WTC11 (cell line): ENCODE data around the gene EEF1AKMT4. TPM values are rescaled to one million over a fixed set of nuclear protein-coding genes. Genes with fewer than 3 reads are reported as not detected.

Source experiments
- ATAC-seq: fragments of 200-7000 bp; cut with Tn5 transposase; 2 replicates; pipeline ENCODE4 v1.10.0; 2021; ENCODE audit warnings: mild to moderate bottlenecking, moderate library complexity
- CTCF ChIA-PET: fragments of 300-600 bp; sonication (Branson Sonifier 250); formaldehyde crosslinking; loops from one replicate; lab custom pipeline; 2021; ENCODE audit warnings: antibody characterized with exemption; lab: Charles Lee
- POLR2A ChIA-PET: fragments of 350-600 bp; sonication (Branson Sonifier 250); formaldehyde crosslinking; loops from one replicate; lab custom pipeline; 2021; ENCODE audit warnings: antibody characterized with exemption; lab: Charles Lee
- DNase-seq: peaks from one replicate; pipeline ENCODE4 v3.0.0; 2021; ENCODE audit warnings: low spot score
- H3K27ac Mint-ChIP-seq: 2 replicates; pipeline ENCODE4 v1.8.0; 2021; ENCODE audit warnings: mixed read lengths
- H3K27me3 Mint-ChIP-seq: 2 replicates; pipeline ENCODE4 v1.8.0; 2021; ENCODE audit warnings: low read depth, mild to moderate bottlenecking, moderate library complexity, mixed read lengths
- H3K36me3 Mint-ChIP-seq: 2 replicates; pipeline ENCODE4 v1.8.0; 2021; ENCODE audit warnings: mixed read lengths
- H3K4me1 Mint-ChIP-seq: 2 replicates; pipeline ENCODE4 v1.8.0; 2022; ENCODE audit warnings: mixed read lengths
- H3K4me3 Mint-ChIP-seq: 2 replicates; pipeline ENCODE4 v1.8.0; 2021; ENCODE audit warnings: mild to moderate bottlenecking, moderate library complexity, mixed read lengths
- H3K9me3 Mint-ChIP-seq: 2 replicates; pipeline ENCODE4 v1.8.0; 2021; ENCODE audit warnings: mixed read lengths
- ATF1 ChIP-seq: sonication (generic); formaldehyde crosslinking; IDR thresholded peaks from 2 replicates; pipeline ENCODE4 v1.8.1; 2023; ENCODE audit warnings: mild to moderate bottlenecking, moderate library complexity, missing genetic modification reagents
- CBFB ChIP-seq: sonication (generic); formaldehyde crosslinking; IDR thresholded peaks from 2 replicates; pipeline ENCODE4 v1.8.1; 2022; ENCODE audit warnings: mild to moderate bottlenecking, low read depth, missing genetic modification reagents
- CDX4 ChIP-seq: fragments of 250-450 bp; sonication (Bioruptor Pico); IDR thresholded peaks from 2 replicates; pipeline ENCODE4 v1.9.0; 2021; ENCODE audit warnings: moderate library complexity, mild to moderate bottlenecking, inconsistent platforms, borderline replicate concordance
- CREB1 ChIP-seq: sonication (generic); formaldehyde crosslinking; IDR thresholded peaks from 2 replicates; pipeline ENCODE4 v1.8.0; 2023; ENCODE audit warnings: mild to moderate bottlenecking, missing genetic modification reagents
- ETV6 ChIP-seq: sonication (generic); formaldehyde crosslinking; IDR thresholded peaks from 2 replicates; pipeline ENCODE4 v1.8.1; 2022; ENCODE audit warnings: mild to moderate bottlenecking, missing genetic modification reagents
- FOXK1 ChIP-seq: sonication (generic); formaldehyde crosslinking; IDR thresholded peaks from 2 replicates; pipeline ENCODE4 v1.8.0; 2022; ENCODE audit warnings: mild to moderate bottlenecking, moderate library complexity, missing genetic modification reagents
- FOXP1 ChIP-seq: sonication (generic); formaldehyde crosslinking; IDR thresholded peaks from 2 replicates; pipeline ENCODE4 v1.8.0; 2022; ENCODE audit warnings: missing genetic modification reagents, mild to moderate bottlenecking, moderate library complexity, borderline replicate concordance
- JUN ChIP-seq: sonication (generic); formaldehyde crosslinking; IDR thresholded peaks from 2 replicates; pipeline ENCODE4 v1.8.0; 2023; ENCODE audit warnings: mild to moderate bottlenecking, missing genetic modification reagents
- MAX ChIP-seq: sonication (generic); formaldehyde crosslinking; IDR thresholded peaks from 2 replicates; pipeline ENCODE4 v1.8.0; 2022; ENCODE audit warnings: mild to moderate bottlenecking, missing genetic modification reagents
- NFYB ChIP-seq: sonication (generic); formaldehyde crosslinking; conservative IDR thresholded peaks from 2 replicates; pipeline ENCODE4 v1.8.0; 2022; ENCODE audit warnings: low read depth, missing genetic modification reagents
- OVOL2 ChIP-seq: fragments of 250-450 bp; sonication (Bioruptor Pico); IDR thresholded peaks from 2 replicates; pipeline ENCODE4 v1.9.0; 2021; ENCODE audit warnings: mild to moderate bottlenecking, borderline replicate concordance
- SP1 ChIP-seq: sonication (generic); formaldehyde crosslinking; conservative IDR thresholded peaks from 2 replicates; pipeline ENCODE4 v1.8.1; 2022; ENCODE audit warnings: missing genetic modification reagents
- TCF7 ChIP-seq: sonication (generic); formaldehyde crosslinking; IDR thresholded peaks from 2 replicates; pipeline ENCODE4 v1.8.0; 2022; ENCODE audit warnings: mild to moderate bottlenecking, low read depth, missing genetic modification reagents, moderate library complexity
- USF1 ChIP-seq: sonication (generic); formaldehyde crosslinking; IDR thresholded peaks from 2 replicates; pipeline ENCODE4 v1.8.0; 2022; ENCODE audit warnings: mild to moderate bottlenecking, missing genetic modification reagents
- ZBTB21 ChIP-seq: sonication (generic); formaldehyde crosslinking; IDR thresholded peaks from 2 replicates; pipeline ENCODE4 v1.8.1; 2023; ENCODE audit warnings: mild to moderate bottlenecking, missing genetic modification reagents, borderline replicate concordance
- ZNF219 ChIP-seq: sonication (generic); formaldehyde crosslinking; IDR thresholded peaks from 2 replicates; pipeline ENCODE4 v1.8.0; 2023; ENCODE audit warnings: missing genetic modification reagents, mild to moderate bottlenecking, borderline replicate concordance
- total RNA-seq: library from RNA; stranded (reverse); gene quantifications from 3 replicates; pipeline ENCODE4 v1.2.3, GENCODE V29; 2021
- TF ChIP-seq, protein P1 (sequence below): sonication (generic); formaldehyde crosslinking; IDR thresholded peaks from 2 replicates; pipeline ENCODE4 v1.8.0; 2022; ENCODE audit warnings: mild to moderate bottlenecking, missing genetic modification reagents
- TF ChIP-seq, protein P2 (sequence below): sonication (generic); formaldehyde crosslinking; IDR thresholded peaks from 2 replicates; pipeline ENCODE4 v1.8.1; 2023; ENCODE audit warnings: mild to moderate bottlenecking, missing genetic modification reagents, moderate library complexity
- TF ChIP-seq, protein P3 (sequence below): fragments of 250-450 bp; sonication (Bioruptor Pico); IDR thresholded peaks from 2 replicates; pipeline ENCODE4 v1.9.0; 2021; ENCODE audit warnings: mild to moderate bottlenecking, borderline replicate concordance
- TF ChIP-seq, protein P4 (sequence below): sonication (generic); formaldehyde crosslinking; conservative IDR thresholded peaks from 2 replicates; pipeline ENCODE4 v1.8.1; 2022; ENCODE audit warnings: mild to moderate bottlenecking, missing genetic modification reagents

Gene EEF1AKMT4
- total RNA-seq, 1 experiment from 2014 or later = 11.3 TPM

DNA sequence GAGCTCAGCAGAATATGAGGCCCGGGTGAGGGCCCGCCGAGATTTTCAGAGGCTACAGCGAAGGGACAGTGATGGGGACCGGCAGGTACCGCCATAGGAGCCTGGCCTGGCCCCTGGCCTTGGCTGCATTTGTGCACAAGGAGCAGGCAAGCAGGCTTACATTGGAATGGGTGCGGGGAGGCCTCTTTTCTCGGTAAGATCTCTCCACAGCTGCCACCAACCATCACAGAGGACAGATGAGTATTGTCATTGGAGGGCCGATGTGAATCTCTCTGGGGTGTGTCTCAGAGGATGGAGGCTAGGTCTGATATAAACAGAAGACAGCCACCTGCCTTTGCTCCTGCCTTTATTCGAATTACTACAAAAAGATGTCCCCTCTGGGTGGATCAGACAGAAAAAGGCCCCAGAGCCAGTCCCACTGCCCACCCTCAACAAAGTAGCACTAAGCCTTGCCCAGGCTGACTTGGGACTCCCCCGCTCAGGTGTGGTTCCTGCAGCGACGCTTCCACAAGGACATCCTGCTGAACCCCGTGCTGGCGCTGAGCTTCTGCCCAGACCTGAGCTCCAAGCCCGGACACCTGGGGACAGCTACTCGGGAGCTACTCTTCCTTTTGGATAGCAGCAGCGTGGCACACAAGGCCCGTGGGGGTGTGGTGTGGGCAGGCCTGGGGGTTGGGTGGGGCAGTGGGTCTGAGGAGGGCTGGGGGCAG is 14.6 kb upstream of the EEF1AKMT4 start (continued):
- TF ChIP-seq, protein P1, sequence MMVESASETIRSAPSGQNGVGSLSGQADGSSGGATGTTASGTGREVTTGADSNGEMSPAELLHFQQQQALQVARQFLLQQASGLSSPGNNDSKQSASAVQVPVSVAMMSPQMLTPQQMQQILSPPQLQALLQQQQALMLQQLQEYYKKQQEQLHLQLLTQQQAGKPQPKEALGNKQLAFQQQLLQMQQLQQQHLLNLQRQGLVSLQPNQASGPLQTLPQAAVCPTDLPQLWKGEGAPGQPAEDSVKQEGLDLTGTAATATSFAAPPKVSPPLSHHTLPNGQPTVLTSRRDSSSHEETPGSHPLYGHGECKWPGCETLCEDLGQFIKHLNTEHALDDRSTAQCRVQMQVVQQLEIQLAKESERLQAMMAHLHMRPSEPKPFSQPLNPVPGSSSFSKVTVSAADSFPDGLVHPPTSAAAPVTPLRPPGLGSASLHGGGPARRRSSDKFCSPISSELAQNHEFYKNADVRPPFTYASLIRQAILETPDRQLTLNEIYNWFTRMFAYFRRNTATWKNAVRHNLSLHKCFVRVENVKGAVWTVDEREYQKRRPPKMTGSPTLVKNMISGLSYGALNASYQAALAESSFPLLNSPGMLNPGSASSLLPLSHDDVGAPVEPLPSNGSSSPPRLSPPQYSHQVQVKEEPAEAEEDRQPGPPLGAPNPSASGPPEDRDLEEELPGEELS (CRISPR knock-in tag) = no peak
- TF ChIP-seq OVOL2 (no peak), ETV6 (CRISPR knock-in tag) (no peak), TCF7 (no peak), ZNF219 (no peak), JUN (CRISPR knock-in tag) (no peak), FOXK1 (CRISPR knock-in tag) (no peak), NFYB (CRISPR knock-in tag) (no peak)
- TF ChIP-seq, protein P2, sequence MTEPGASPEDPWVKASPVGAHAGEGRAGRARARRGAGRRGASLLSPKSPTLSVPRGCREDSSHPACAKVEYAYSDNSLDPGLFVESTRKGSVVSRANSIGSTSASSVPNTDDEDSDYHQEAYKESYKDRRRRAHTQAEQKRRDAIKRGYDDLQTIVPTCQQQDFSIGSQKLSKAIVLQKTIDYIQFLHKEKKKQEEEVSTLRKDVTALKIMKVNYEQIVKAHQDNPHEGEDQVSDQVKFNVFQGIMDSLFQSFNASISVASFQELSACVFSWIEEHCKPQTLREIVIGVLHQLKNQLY (CRISPR knock-in tag) = no peak

DNA sequence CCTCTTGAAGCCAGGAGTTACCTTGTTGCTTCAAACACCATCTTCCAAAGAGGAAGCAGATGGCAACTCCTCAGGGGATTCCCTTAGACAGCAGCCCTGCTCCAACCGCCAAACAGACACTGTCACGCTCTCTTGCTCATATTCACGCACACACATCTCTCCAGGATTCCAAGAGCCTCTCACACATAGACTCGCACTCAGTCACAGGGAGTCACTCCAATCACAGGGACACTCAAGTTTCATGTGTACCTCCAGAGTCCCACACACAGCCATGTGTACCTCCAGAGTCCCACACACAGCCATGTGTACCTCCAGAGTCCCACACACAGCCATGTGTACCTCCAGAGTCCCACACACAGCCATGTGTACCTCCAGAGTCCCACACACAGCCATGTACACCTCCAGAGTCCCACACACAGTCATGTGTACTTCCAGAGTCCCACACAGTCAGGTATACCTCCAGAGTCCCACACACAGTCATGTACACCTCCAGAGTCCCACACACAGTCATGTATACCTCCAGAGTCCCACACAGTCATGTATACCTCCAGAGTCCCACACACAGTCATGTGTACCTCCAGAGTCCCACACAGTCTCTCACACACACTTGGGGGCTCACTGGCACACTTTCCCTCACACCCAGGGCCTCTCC is 14.0 kb upstream of the EEF1AKMT4 start:
- no peak for TF ChIP-seq ZBTB21 (CRISPR knock-in tag)
- TF ChIP-seq USF1 (CRISPR knock-in tag) = no peak
- TF ChIP-seq NFYB (CRISPR knock-in tag) = no peak
- TF ChIP-seq MAX (CRISPR knock-in tag) = no peak
- TF ChIP-seq SP1 (CRISPR knock-in tag) = no peak
- no peak for TF ChIP-seq CDX4 (CRISPR knock-in tag)
- ATAC-seq (no peak), DNase-seq (no peak)
- CTCF ChIA-PET = interaction anchor here (1.1 to 7.5 kb wide), 4 partner anchors 7 to 331 kb away, joined by 3 to 88 read pairs (median 6); partner anchors contain the start of genes EEF1AKMT4 and VWA5B2
- peaks cover 38% of the 10 kb centered on the region for H3K27me3 Mint-ChIP-seq
- H3K36me3 Mint-ChIP-seq = no peaks in the 10 kb centered on the region
- POLR2A ChIA-PET = no interaction called here
- peaks cover 6% of the 10 kb centered on the region; the same call in 1 of the 2 replicates for H3K4me1 Mint-ChIP-seq
- H3K9me3 Mint-ChIP-seq = no peaks in the 10 kb centered on the region
- no peak overlapping the region for H3K4me3 Mint-ChIP-seq
- H3K27ac Mint-ChIP-seq = no peak overlapping the region

- Mint-ChIP-seq H3K4me1 (peaks cover 4% of the 10 kb centered on the region; the same call in 1 of the 2 replicates), H3K27me3 (peaks cover 34% of the 10 kb centered on the region), H3K27ac (no peak overlapping the region), H3K4me3 (no peak overlapping the region), H3K36me3 (no peaks in the 10 kb centered on the region), H3K9me3 (no peaks in the 10 kb centered on the region)
- DNase-seq (no peak), ATAC-seq (no peak)
- ChIA-PET POLR2A (no interaction called here), CTCF (interaction anchor here (0.8 to 7.5 kb wide), 5 partner anchors 7 to 332 kb away, joined by 3 to 88 read pairs (median 4); partner anchors contain the start of genes EEF1AKMT4 and VWA5B2)
- TF ChIP-seq, protein P1 (CRISPR knock-in tag) = no peak
- TF ChIP-seq, protein P3, sequence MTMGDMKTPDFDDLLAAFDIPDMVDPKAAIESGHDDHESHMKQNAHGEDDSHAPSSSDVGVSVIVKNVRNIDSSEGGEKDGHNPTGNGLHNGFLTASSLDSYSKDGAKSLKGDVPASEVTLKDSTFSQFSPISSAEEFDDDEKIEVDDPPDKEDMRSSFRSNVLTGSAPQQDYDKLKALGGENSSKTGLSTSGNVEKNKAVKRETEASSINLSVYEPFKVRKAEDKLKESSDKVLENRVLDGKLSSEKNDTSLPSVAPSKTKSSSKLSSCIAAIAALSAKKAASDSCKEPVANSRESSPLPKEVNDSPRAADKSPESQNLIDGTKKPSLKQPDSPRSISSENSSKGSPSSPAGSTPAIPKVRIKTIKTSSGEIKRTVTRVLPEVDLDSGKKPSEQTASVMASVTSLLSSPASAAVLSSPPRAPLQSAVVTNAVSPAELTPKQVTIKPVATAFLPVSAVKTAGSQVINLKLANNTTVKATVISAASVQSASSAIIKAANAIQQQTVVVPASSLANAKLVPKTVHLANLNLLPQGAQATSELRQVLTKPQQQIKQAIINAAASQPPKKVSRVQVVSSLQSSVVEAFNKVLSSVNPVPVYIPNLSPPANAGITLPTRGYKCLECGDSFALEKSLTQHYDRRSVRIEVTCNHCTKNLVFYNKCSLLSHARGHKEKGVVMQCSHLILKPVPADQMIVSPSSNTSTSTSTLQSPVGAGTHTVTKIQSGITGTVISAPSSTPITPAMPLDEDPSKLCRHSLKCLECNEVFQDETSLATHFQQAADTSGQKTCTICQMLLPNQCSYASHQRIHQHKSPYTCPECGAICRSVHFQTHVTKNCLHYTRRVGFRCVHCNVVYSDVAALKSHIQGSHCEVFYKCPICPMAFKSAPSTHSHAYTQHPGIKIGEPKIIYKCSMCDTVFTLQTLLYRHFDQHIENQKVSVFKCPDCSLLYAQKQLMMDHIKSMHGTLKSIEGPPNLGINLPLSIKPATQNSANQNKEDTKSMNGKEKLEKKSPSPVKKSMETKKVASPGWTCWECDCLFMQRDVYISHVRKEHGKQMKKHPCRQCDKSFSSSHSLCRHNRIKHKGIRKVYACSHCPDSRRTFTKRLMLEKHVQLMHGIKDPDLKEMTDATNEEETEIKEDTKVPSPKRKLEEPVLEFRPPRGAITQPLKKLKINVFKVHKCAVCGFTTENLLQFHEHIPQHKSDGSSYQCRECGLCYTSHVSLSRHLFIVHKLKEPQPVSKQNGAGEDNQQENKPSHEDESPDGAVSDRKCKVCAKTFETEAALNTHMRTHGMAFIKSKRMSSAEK (CRISPR knock-in tag) = no peak
- TF ChIP-seq CBFB (CRISPR knock-in tag) = no peak
- TF ChIP-seq ETV6 (CRISPR knock-in tag) = no peak
- no peak for TF ChIP-seq FOXP1
- TF ChIP-seq CREB1 = no peak
- TF ChIP-seq, protein P4, sequence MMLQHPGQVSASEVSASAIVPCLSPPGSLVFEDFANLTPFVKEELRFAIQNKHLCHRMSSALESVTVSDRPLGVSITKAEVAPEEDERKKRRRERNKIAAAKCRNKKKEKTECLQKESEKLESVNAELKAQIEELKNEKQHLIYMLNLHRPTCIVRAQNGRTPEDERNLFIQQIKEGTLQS = no peak
- no peak for TF ChIP-seq ATF1
- TF ChIP-seq FOXK1 (CRISPR knock-in tag) = no peak
These were observed 13.4 kb upstream of the EEF1AKMT4 start for GRCh38 chr3:184236033-184236410.
